Measurements from ENCODE around the gene TLR6. TPM values are rescaled to one million over a fixed set of nuclear protein-coding genes. Genes with fewer than 3 reads are reported as not detected.

Gene TLR6
- total RNA-seq, 1 experiment from 2014 or later: not detected

DNA sequence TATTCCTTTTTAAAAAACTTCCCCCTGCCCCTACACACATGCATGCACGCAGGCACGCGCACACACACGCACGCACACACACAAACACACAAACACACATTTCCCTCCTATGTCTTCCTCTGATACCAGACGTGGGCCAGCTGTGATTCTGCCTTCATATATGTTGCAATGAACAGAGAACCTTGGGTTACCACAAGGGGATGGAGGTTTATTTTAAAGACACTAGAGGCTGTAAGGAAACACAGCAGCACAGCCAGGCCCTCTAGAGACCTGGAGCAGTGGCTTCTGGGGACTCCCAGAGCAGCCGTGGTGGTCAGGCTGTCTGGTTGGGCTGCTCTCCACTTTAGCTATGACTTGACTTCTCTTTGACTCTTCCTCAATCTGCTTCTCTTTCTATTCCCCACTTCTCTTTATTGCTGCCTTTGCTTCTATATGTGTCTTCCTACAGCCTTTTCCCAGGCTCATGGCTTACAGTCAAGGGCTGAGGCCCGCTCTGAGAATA is 70.7 kb downstream of the TLR6 start:
- Mint-ChIP-seq H3K9me3 (ENCODE audit: unreplicated experiment) (no peaks in the 10 kb centered on the region), H3K4me1 (ENCODE audit: low read depth, unreplicated experiment) (peaks cover 6% of the 10 kb centered on the region), H3K27ac (ENCODE audit: unreplicated experiment) (no peak overlapping the region), H3K36me3 (ENCODE audit: insufficient read depth, unreplicated experiment) (no peaks in the 10 kb centered on the region), H3K27me3 (ENCODE audit: insufficient read depth, unreplicated experiment) (peaks cover 2% of the 10 kb centered on the region), H3K4me3 (ENCODE audit: unreplicated experiment) (no peak overlapping the region)
- no peaks in the 10 kb centered on the region for H3K27me3 ChIP-seq (replicated peaks; ENCODE audit: control insufficient read depth, insufficient read depth, low read length)
- no peaks in the 10 kb centered on the region; the same call in 1 of the 2 replicates for H3K9me3 ChIP-seq
- ChIA-PET CTCF (interaction anchor here (1.1 kb wide), 1 partner anchor 25 kb away, joined by 5 read pairs; no protein-coding TSS in a partner anchor), POLR2A (no interaction called here)
- BruUV-seq (replicated peaks): no TSS peak
- intact Hi-C loops (cut with micrococcal nuclease; ENCODE audit: unreplicated experiment): no loop called here
- TF ChIP-seq, protein P1, sequence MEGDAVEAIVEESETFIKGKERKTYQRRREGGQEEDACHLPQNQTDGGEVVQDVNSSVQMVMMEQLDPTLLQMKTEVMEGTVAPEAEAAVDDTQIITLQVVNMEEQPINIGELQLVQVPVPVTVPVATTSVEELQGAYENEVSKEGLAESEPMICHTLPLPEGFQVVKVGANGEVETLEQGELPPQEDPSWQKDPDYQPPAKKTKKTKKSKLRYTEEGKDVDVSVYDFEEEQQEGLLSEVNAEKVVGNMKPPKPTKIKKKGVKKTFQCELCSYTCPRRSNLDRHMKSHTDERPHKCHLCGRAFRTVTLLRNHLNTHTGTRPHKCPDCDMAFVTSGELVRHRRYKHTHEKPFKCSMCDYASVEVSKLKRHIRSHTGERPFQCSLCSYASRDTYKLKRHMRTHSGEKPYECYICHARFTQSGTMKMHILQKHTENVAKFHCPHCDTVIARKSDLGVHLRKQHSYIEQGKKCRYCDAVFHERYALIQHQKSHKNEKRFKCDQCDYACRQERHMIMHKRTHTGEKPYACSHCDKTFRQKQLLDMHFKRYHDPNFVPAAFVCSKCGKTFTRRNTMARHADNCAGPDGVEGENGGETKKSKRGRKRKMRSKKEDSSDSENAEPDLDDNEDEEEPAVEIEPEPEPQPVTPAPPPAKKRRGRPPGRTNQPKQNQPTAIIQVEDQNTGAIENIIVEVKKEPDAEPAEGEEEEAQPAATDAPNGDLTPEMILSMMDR (IDR thresholded peaks at IDR 0.05; ENCODE audit: insufficient read depth in 1 of 2, low read depth in 1 of 2, low read length in 1 of 2, severe bottlenecking in 1 of 2, unreplicated experiment in 1 of 2): no peak
- no peaks in the 10 kb centered on the region for H3K4me1 ChIP-seq
- H3K36me3 ChIP-seq (ENCODE audit: control insufficient read depth, insufficient read depth, low read length): no peaks in the 10 kb centered on the region
- no peak for DNase-seq
- no peak overlapping the region for H3K4me3 ChIP-seq (ENCODE audit: low read depth, low read length)

DNA sequence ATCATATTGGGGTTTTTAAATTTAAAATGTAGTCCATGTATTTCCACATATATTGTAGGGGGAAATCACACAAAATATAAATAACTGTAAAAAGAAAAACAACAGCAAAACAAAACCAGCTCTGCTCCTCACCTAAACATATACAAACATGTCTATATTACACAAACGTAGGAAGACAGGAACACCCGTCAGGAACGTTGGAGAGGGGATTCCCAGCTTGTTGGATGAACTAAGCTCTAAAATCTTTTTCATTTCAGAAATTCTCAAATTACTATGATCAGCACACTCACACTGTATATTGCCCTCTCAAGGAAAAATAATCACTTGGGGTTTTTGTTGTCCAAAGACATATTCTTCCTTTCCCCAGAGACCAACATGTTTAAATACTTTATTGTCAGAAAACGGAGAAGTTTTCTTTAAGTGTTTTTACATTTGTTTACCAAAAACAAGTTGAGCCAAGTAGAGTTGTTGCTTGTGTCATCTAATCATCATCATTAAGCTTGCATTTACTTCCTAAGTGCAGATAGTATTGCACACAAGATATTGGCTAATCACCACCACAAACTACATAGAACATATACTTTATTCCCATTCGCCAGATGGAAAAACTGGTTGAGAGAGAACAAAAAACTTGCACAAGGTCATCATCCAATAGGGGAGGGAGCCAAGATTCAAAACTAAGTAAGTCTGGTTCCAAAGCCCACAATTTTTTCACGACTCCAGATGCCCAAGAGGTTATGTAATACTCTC is 71.4 kb downstream of the TLR6 start:
- Mint-ChIP-seq H3K27me3 (ENCODE audit: insufficient read depth, unreplicated experiment) (peaks cover 2% of the 10 kb centered on the region), H3K4me1 (ENCODE audit: low read depth, unreplicated experiment) (peaks cover 6% of the 10 kb centered on the region), H3K36me3 (ENCODE audit: insufficient read depth, unreplicated experiment) (no peaks in the 10 kb centered on the region), H3K4me3 (ENCODE audit: unreplicated experiment) (no peak overlapping the region), H3K9me3 (ENCODE audit: unreplicated experiment) (no peaks in the 10 kb centered on the region), H3K27ac (ENCODE audit: unreplicated experiment) (no peak overlapping the region)
- DNase-seq: no peak
- POLR2A ChIA-PET: no interaction called here
- BruUV-seq (replicated peaks): no TSS peak
- CTCF ChIA-PET: interaction anchor here (0.6 to 1.1 kb wide), 2 partner anchors 25 to 32 kb away, joined by 3 to 5 read pairs; no protein-coding TSS in a partner anchor
- intact Hi-C loops (cut with micrococcal nuclease; ENCODE audit: unreplicated experiment): no loop called here
- Histone ChIP-seq H3K27me3 (replicated peaks; ENCODE audit: control insufficient read depth, insufficient read depth, low read length) (no peaks in the 10 kb centered on the region), H3K4me3 (ENCODE audit: low read depth, low read length) (no peak overlapping the region), H3K9me3 (no peaks in the 10 kb centered on the region; the same call in 1 of the 2 replicates), H3K36me3 (ENCODE audit: control insufficient read depth, insufficient read depth, low read length) (no peaks in the 10 kb centered on the region), H3K4me1 (no peaks in the 10 kb centered on the region)
- TF ChIP-seq, protein P1 (IDR thresholded peaks at IDR 0.05; ENCODE audit: insufficient read depth in 1 of 2, low read depth in 1 of 2, low read length in 1 of 2, severe bottlenecking in 1 of 2, unreplicated experiment in 1 of 2): no peak

DNA sequence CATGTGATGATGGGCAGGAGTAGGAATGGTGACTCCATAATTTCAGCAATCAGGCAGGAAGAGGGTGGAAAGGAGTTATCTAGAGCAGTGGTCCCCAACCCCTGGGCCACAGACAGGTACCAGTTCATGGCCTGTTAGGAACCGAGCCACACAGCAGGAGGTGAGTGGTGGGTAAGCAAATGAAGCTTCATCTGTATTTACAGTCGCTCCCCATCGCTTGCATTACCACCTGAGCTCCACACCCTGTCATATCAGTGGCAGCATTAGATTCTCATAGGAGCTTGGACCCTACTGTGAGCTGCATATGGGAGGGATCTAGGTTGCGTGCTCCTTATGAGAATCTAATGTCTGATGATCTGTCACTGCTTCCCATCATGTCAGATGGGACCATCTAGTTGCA is 72.5 kb downstream of the TLR6 start:
- Mint-ChIP-seq H3K9me3 (ENCODE audit: unreplicated experiment) (no peaks in the 10 kb centered on the region), H3K27me3 (ENCODE audit: insufficient read depth, unreplicated experiment) (peaks cover 2% of the 10 kb centered on the region), H3K27ac (ENCODE audit: unreplicated experiment) (no peak overlapping the region), H3K4me1 (ENCODE audit: low read depth, unreplicated experiment) (peaks cover 6% of the 10 kb centered on the region), H3K36me3 (ENCODE audit: insufficient read depth, unreplicated experiment) (no peaks in the 10 kb centered on the region), H3K4me3 (ENCODE audit: unreplicated experiment) (no peak overlapping the region)
- Histone ChIP-seq H3K27me3 (replicated peaks; ENCODE audit: control insufficient read depth, insufficient read depth, low read length) (no peaks in the 10 kb centered on the region), H3K36me3 (ENCODE audit: control insufficient read depth, insufficient read depth, low read length) (no peaks in the 10 kb centered on the region), H3K9me3 (no peaks in the 10 kb centered on the region), H3K4me1 (no peaks in the 10 kb centered on the region), H3K4me3 (ENCODE audit: low read depth, low read length) (no peak overlapping the region)
- intact Hi-C loops (cut with micrococcal nuclease; ENCODE audit: unreplicated experiment): no loop called here
- DNase-seq: no peak
- POLR2A ChIA-PET: no interaction called here
- CTCF ChIA-PET: interaction anchor here (0.6 kb wide), 1 partner anchor 314 kb away, joined by 4 read pairs; no protein-coding TSS in a partner anchor
- no TSS peak for BruUV-seq (replicated peaks)
- TF ChIP-seq, protein P1 (IDR thresholded peaks at IDR 0.05; ENCODE audit: insufficient read depth in 1 of 2, low read depth in 1 of 2, low read length in 1 of 2, severe bottlenecking in 1 of 2, unreplicated experiment in 1 of 2): no peak

Measured in Caco-2 (cell line).